Natural killer cell (primary cell): Measurements from ENCODE around the gene PRAC2. TPM values are rescaled to one million over a fixed set of nuclear protein-coding genes. Genes with fewer than 3 reads are reported as not detected.

Experiments
- ATAC-seq, 3 donors: fragments of 150-1000 bp in 2 of 3; fragments of 200-7000 bp in 1 of 3; cut with Tn5 transposase; 1 replicate in 1 of 3; 2 replicates in 2 of 3; pipeline ENCODE4 v1.10.0; 2021; ENCODE audit warnings: mild to moderate bottlenecking in 2 of 3, moderate library complexity in 2 of 3
- DNase-seq, 2 donors: peaks; one replicate each; pipeline versions ENCODE4 v3.0.0 to v3.0.0-alpha.2; 2013 to 2021; ENCODE audit warnings: mixed read lengths in 1 of 2
- H3K27ac ChIP-seq: one replicate; pipeline ENCODE4 v1.5.1; 2013; ENCODE audit warnings: mild to moderate bottlenecking, low read length
- H3K27me3 ChIP-seq: one replicate; pipeline ENCODE4 v1.6.1; 2013; ENCODE audit warnings: low read length; ENCODE audit not compliant: control insufficient read depth, insufficient read depth
- H3K36me3 ChIP-seq: one replicate; pipeline ENCODE4 v1.6.1; 2013; ENCODE audit warnings: low read length; ENCODE audit not compliant: control insufficient read depth, insufficient read depth
- H3K4me1 ChIP-seq: one replicate; pipeline ENCODE4 v1.6.1; 2013; ENCODE audit warnings: low read length; ENCODE audit not compliant: control insufficient read depth, insufficient read depth
- H3K4me3 ChIP-seq: one replicate; pipeline ENCODE4 v1.5.1; 2013; ENCODE audit warnings: low read length
- H3K9me3 ChIP-seq: one replicate; pipeline ENCODE4 v1.6.1; 2013; ENCODE audit warnings: low read length; ENCODE audit not compliant: control insufficient read depth, insufficient read depth
- H3K27ac Mint-ChIP-seq, 2 donors: one replicate each; pipeline ENCODE4 v1.8.0; 2022; ENCODE audit warnings: mild to moderate bottlenecking in 2 of 2, mixed read lengths in 2 of 2, moderate library complexity in 1 of 2
- H3K27me3 Mint-ChIP-seq, 2 donors: one replicate each; pipeline ENCODE4 v1.8.0; 2022; ENCODE audit warnings: low read depth in 2 of 2, mixed read lengths in 2 of 2
- H3K36me3 Mint-ChIP-seq: one replicate; pipeline ENCODE4 v1.8.0; 2022; ENCODE audit warnings: mixed read lengths
- H3K4me1 Mint-ChIP-seq, 2 donors: one replicate each; pipeline ENCODE4 v1.8.0; 2022; ENCODE audit warnings: mixed read lengths in 2 of 2
- H3K4me3 Mint-ChIP-seq: one replicate; pipeline ENCODE4 v1.8.0; 2022; ENCODE audit warnings: mild to moderate bottlenecking, moderate library complexity, mixed read lengths
- H3K9me3 Mint-ChIP-seq, 2 donors: one replicate each; pipeline ENCODE4 v1.8.0; 2022; ENCODE audit warnings: mixed read lengths in 2 of 2
- CTCF ChIP-seq: fragments of 200-600 bp; IDR thresholded peaks from one replicate; pipeline ENCODE4 v1.8.0; 2022; ENCODE audit warnings: antibody characterized with exemption
- WGBS: methylation state at CpG from one replicate; pipeline ENCODE4 v1.1.7; 2013; ENCODE audit warnings: missing lambda C conversion rate; ENCODE audit not compliant: insufficient coverage; 5-methylcytosine and 5-hydroxymethylcytosine counted together
- intact Hi-C: fragments of 100-400 bp; cut with micrococcal nuclease; formaldehyde crosslinking; loops from one replicate; pipeline ENCODE4 v1.14.2; 2022
- total RNA-seq, 4 donors: library from RNA; stranded (reverse); fragments of 120-200 nt in 1 of 4; gene quantifications; one replicate each; pipeline versions ENCODE4 v1.2.3 to v1.2.4, GENCODE V29; 2013 to 2022

Gene PRAC2
- total RNA-seq, 3 donors from 2014 or later (not counting 1 experiment from before 2014, with no cell fraction given) = not detected

- Histone ChIP-seq H3K4me1 (peaks cover 14% of the 10 kb centered on the region), H3K27me3 (peaks cover 68% of the 10 kb centered on the region), H3K9me3 (no peaks in the 10 kb centered on the region), H3K27ac (no peak overlapping the region), H3K36me3 (no peaks in the 10 kb centered on the region), H3K4me3 (no peak overlapping the region)
- DNase-seq (no peak), ATAC-seq (no peak)
- Mint-ChIP-seq H3K4me1 (peaks cover 8 to 15% of the 10 kb centered on the region in 2 donors), H3K9me3 (no peaks in the 10 kb centered on the region), H3K36me3 (no peaks in the 10 kb centered on the region), H3K27ac (no peak overlapping the region), H3K27me3 (peaks cover 79 to 92% of the 10 kb centered on the region in 2 donors), H3K4me3 (no peak overlapping the region)
- intact Hi-C loops = no loop called here
- 20% methylated on average over 21 of the region's 22 CpGs for WGBS
- no peak for TF ChIP-seq CTCF
Measured at GRCh38 chr17:48733632-48734328, 10.8 kb downstream of the PRAC2 start.

GRCh38 chr17:48734333-48735061 is 11.5 kb downstream of the PRAC2 start:
- peaks cover 4 to 15% of the 10 kb centered on the region in 2 donors for H3K4me1 Mint-ChIP-seq
- H3K4me1 ChIP-seq = peaks cover 15% of the 10 kb centered on the region
- 15% methylated on average over 14 of the region's 14 CpGs for WGBS
- H3K9me3 ChIP-seq = no peaks in the 10 kb centered on the region
- H3K36me3 Mint-ChIP-seq = no peaks in the 10 kb centered on the region
- intact Hi-C loops = no loop called here
- no peak overlapping the region for H3K27ac ChIP-seq
- H3K36me3 ChIP-seq = no peaks in the 10 kb centered on the region
- H3K9me3 Mint-ChIP-seq = no peaks in the 10 kb centered on the region
- H3K27ac Mint-ChIP-seq = no peak overlapping the region
- H3K27me3 Mint-ChIP-seq = peaks cover 78 to 94% of the 10 kb centered on the region in 2 donors
- no peak overlapping the region for H3K4me3 ChIP-seq
- no peak for TF ChIP-seq CTCF
- DNase-seq = peak in 1 of 2 donors; percentile 1
- peaks cover 67% of the 10 kb centered on the region for H3K27me3 ChIP-seq
- no peak for ATAC-seq
- no peak overlapping the region for H3K4me3 Mint-ChIP-seq

- Histone ChIP-seq H3K36me3 (no peaks in the 10 kb centered on the region), H3K9me3 (no peaks in the 10 kb centered on the region), H3K27ac (no peak overlapping the region), H3K27me3 (peaks cover 66% of the 10 kb centered on the region), H3K4me3 (no peak overlapping the region), H3K4me1 (peaks cover 15% of the 10 kb centered on the region)
- TF ChIP-seq CTCF = no peak
- intact Hi-C loops = no loop called here
- H3K27ac Mint-ChIP-seq = no peak overlapping the region
- WGBS = 5% methylated on average over 7 of the region's 7 CpGs
- DNase-seq (no peak), ATAC-seq (no peak)
- peaks cover 77 to 96% of the 10 kb centered on the region in 2 donors for H3K27me3 Mint-ChIP-seq
- no peaks in the 10 kb centered on the region for H3K9me3 Mint-ChIP-seq
- H3K36me3 Mint-ChIP-seq = no peaks in the 10 kb centered on the region
- H3K4me3 Mint-ChIP-seq = no peak overlapping the region
- peaks cover 4 to 15% of the 10 kb centered on the region in 2 donors for H3K4me1 Mint-ChIP-seq
Measured at GRCh38 chr17:48735062-48735351, 12.0 kb downstream of the PRAC2 start.
